Esophagus muscularis mucosa (tissue), 4 donors: ENCODE measurements around the gene CD59.

Experiments
- EP300 ChIP-seq: sonication (generic); formaldehyde crosslinking; IDR thresholded peaks from one replicate; pipeline ENCODE4 v1.6.1; 2017; ENCODE audit warnings: antibody characterized with exemption
- POLR2AphosphoS5 ChIP-seq, 2 donors: sonication (generic); formaldehyde crosslinking; IDR thresholded peaks; one replicate each; pipeline ENCODE4 v1.6.1; 2017; ENCODE audit warnings: antibody characterized with exemption in 2 of 2
- TF ChIP-seq, protein P1 (sequence below), 3 experiments: fragments of 200-600 bp in 2 of 3; fragments of 450-650 bp in 1 of 3; sonication (generic) in 2 of 3; IDR thresholded peaks; one replicate each; pipeline ENCODE4 v1.5.1; 2017 to 2019; ENCODE audit warnings: antibody characterized with exemption in 3 of 3, mild to moderate bottlenecking in 2 of 3, moderate library complexity in 1 of 3

DNA sequence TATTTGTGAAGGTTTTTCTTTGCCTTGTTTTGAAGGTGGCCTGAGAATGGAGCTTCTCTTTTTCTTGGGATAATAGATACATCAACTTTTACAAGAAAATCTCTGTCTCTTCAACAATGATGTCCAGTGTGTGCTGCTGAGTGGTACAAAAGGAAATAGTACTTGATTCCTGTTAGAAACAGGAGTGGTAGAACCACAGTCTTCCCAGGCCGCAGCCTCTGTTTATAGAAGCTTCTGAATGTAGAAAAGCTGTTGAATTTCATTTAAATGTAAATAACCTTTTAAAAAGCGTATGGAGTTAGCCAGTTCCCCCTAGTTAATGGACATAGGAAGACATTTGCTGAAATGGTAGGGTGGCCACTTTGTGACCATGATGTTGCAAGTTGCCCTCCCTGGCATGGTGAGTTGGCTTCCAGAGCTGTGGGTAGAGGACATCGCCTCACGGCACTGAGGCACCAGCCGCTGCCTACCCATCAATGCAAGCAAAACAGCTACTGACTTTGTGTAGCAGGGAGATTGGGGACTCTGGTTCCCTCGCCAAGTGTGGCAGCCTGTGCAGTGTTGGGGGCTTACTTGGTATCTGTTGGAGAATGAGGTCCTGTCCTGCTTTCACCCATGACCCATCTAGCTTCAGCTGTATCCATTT, 67.1 kb downstream of the CD59 start:
- TF ChIP-seq, protein P1, sequence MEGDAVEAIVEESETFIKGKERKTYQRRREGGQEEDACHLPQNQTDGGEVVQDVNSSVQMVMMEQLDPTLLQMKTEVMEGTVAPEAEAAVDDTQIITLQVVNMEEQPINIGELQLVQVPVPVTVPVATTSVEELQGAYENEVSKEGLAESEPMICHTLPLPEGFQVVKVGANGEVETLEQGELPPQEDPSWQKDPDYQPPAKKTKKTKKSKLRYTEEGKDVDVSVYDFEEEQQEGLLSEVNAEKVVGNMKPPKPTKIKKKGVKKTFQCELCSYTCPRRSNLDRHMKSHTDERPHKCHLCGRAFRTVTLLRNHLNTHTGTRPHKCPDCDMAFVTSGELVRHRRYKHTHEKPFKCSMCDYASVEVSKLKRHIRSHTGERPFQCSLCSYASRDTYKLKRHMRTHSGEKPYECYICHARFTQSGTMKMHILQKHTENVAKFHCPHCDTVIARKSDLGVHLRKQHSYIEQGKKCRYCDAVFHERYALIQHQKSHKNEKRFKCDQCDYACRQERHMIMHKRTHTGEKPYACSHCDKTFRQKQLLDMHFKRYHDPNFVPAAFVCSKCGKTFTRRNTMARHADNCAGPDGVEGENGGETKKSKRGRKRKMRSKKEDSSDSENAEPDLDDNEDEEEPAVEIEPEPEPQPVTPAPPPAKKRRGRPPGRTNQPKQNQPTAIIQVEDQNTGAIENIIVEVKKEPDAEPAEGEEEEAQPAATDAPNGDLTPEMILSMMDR (IDR thresholded peaks at IDR 0.05): no peak
- TF ChIP-seq EP300 (no peak), POLR2AphosphoS5 (IDR thresholded peaks at IDR 0.05) (no peak)
